GM19468 (cell line): ENCODE measurements around the gene SUN2.

ENCODE experiments used
- ATAC-seq: cut with Tn5 transposase; IDR thresholded peaks from one replicate; pipeline ENCODE4 v1.9.1; 2021; ENCODE audit warnings: mild to moderate bottlenecking, moderate library complexity, moderate number of reproducible peaks; ENCODE audit not compliant: unreplicated experiment; ENCODE audit errors: extremely low read depth

SUN2 gene

DNA sequence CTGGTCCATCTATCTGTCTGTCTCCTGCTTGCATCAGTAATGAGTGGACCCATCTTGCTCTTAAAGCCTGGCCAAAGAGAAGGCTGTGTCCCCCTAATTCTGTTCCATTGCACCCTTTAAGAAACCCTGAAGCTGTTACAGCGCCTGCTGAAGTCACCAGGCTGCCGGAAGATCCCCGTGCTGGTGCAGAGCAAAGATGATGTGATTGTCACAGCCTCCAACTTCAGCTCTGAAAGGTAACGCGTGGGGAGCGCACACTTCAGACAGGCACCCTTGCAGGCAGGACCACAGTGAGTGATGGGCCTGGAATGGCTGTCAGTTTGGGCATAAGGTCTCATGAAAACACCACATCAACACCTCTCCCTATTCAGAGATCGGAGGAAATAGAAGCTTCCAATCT, 31.6 kb downstream of the SUN2 start:
- ATAC-seq: no peak

DNA sequence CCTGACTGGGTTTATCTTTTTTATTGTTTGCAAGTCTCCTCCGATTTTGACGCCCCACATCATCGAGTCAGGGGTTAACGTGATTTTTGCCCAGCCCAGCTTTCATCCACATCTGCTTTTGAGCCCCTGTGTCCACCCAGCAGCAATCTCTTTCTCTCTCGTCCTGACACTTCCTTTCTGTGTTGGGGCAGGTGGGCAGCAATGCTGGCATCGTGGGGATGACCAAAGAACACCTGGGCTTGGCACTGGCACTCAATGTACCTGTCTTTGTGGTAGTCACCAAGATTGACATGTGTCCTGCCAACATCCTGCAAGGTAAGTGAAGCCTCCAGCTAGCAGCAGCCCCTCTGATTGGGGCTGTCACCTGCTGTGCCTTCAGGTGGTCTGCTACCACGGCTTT, 34.2 kb downstream of the SUN2 start:
- no peak for ATAC-seq

- ATAC-seq: no peak
Observed at GRCh38 chr22:38720350-38720749, 35.4 kb downstream of the SUN2 start.

DNA sequence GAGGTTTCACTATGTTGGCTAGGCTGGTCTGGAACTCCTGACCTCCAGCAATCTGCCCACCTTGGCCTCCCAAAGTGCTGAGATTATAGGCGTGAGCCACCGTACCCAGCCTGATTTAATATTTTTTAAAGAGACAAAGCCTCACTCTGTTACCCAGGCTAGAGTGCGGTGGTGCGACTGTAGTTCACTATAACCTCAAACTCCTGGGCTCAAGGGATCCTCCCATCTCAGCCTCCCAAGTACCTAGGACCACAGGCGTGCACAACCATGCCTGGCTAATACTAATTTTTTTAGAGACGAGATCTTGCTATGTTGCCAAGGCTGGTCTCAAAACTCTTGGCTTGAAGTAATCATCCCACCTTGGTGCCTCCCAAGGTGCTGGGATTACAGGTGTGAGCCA, 36.6 kb downstream of the SUN2 start:
- ATAC-seq: no peak

DNA sequence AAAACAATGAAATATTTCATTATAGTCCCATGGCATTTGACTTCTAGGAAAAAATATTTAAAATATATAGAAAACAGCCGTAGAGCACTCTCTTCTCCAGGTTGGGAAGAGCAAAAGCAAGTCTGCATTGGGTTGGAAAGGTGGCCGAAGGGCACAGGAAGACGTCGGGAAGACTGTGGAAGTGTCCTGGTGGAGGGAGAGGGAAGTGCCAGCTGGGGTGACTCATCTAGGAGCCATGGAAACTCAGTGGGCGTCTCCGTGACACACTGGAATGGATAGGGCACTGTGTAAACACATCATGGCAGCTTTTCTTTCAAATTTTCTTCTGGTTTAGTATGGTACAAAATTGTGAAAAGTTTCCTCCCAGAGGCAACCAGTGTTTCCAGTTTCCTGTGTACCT, 37.4 kb downstream of the SUN2 start:
- ATAC-seq: no peak

DNA sequence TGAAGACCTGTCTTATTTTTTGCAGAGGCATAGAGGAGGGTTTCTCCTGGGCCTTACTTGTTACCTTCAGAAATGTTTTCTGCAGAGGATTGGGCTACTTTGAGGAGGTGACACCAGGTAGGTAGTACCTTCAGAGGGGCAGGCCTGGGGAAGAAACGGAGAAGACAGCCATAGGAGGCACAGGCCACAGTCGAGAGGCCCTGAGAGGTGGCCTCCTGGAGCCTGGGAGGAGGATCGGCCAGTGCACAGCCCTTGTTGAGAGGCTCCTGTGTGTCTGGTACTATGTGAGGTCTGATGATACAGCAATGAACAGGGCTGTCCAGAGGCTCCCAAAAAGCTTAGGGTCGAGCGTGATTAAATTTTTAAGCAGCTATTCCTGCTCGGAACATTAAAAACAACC, 38.6 kb downstream of the SUN2 start:
- no peak for ATAC-seq

DNA sequence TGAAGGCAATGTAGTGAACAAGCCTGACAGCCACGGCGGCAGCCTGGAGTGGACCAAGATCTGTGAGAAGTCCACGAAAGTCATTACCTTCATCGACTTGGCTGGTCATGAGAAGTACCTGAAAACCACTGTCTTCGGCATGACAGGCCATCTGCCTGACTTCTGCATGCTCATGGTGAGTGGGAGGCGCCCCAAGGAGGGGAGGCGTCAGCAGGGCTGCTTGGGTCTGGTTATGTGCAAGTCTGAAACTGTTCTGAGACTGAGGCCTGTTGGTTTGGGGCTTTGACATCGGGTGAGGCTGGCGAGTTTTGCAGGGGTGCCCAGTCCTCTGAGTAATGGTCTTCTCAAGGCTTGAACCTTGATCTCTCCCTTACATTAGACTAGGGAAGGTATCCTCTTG, 39.0 kb downstream of the SUN2 start:
- no peak for ATAC-seq

GRCh38 chr22:38716271-38716670, 39.5 kb downstream of the SUN2 start:
- no peak for ATAC-seq

DNA sequence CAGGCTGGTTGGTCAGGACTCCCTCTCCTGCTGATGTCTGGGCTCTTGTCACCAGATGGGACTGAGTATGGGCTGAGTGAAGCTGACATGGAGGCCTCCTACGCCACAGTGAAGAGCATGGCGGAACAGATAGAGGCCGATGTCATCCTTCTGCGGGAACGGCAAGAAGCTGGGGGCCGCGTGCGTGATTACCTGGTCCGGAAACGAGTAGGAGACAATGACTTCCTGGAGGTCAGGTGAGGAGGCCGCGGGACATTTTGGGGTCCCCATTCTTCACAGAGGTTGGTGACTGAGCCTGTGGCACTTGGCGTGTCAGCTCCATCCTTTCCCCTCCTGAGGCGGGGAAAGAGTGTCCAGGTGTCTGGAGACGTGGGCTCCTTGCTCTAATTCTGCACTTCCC, 39.9 kb downstream of the SUN2 start:
- ATAC-seq: no peak

DNA sequence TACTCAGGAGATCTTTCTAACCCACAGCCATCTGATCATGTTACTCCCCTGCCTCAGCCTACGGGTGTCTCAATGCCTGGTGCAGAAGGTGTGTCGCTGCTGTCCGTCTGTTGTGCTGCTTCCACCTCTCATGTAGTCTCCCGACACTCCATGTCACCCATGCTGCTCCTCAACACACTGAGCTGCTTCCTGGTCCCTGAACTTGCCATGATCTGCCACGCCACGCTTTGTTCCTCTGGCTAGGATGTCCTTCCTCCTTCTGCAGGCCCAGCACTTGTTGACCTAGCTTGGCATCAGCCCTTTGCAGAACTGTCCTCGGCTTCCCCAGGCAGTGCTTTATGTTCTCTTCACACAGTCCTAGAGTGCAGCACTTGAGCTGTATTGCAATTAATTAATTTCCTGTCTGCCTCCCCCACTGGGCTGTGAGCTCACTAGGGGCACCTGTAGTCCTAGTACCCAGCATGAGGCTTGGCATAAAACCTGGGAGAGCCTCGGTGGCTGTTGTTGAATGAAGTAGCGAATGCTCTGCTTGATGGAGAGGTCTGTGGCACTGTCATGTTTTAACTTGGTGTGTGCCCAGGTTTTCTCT, 40.5 kb downstream of the SUN2 start:
- ATAC-seq: no peak

GRCh38 chr22:38713921-38714320, 41.9 kb downstream of the SUN2 start:
- ATAC-seq: no peak

DNA sequence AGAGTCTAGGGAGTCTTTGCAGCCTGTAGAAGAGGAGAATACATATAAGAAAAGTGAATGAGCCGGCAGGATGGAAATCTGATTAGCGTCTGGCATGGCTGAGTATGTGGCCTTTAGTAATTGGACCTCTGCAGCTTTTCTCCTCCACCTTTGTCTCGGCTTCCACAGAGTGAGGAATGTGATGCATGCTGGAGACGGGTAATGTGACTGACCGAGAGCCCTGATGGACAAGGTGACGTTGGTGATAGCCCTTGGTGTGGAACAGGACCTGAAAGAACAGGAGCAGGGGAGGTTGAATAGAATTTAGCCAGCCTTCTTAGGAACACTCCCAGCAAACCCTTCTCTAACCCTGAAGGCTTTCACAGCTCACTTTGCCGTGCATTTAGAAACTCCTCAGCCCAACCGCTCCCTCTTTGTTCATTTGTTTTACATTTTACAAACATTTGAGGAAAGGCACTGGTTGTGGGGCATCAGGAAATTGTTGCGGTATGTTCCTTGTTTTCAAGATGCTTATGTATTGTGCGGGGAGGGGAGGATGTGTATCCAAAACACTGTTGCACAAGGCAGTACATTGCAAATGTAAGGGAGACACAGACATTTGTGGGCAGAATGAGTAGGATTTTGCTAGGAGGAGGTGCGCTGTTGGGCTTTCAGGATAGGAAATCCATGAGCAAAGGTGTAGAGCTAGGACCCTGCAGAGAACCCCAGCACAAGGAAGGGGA, 43.2 kb downstream of the SUN2 start:
- ATAC-seq: no peak

GRCh38 chr22:38710866-38711265, 44.9 kb downstream of the SUN2 start:
- ATAC-seq: no peak

GRCh38 chr22:38710351-38710750, 45.4 kb downstream of the SUN2 start:
- ATAC-seq: no peak

GRCh38 chr22:38709306-38709705, 46.5 kb downstream of the SUN2 start:
- ATAC-seq: no peak

GRCh38 chr22:38707984-38708383, 47.8 kb downstream of the SUN2 start:
- no peak for ATAC-seq

DNA sequence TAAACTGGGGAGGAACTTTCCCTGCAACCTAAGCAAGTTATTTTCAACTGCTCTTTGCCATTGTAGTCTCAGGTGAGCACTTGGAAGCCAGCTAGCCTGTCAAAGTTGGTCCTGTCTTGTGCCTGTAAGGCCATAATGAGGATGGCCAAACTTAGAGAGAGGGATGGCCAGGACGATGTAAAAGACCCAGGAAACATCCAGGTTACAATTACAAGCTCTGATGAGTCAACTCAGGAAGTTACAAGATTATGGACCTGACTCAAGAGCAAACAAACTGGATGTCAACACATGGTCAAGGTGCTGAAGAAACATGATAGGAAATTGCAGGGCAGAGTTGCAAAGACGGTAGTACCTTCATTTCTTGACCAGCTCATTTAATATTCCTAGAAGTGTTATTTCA, 48.5 kb downstream of the SUN2 start:
- no peak for ATAC-seq

DNA sequence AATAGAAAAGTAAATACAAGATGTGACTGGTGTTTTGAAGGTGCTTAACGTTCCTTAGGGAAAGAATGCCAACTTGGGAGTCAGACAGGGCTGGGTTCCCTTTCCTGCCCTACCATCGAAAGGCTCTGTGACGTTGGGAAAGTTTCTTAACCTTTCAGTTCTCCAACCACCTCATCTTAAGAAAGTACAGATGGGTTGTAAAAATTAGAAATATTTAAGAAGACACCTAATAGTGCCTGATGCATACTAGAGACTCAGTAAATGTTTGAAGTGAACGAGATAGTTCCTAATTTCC, 49.0 kb downstream of the SUN2 start:
- no peak for ATAC-seq

GRCh38 chr22:38706101-38706900, 49.5 kb downstream of the SUN2 start:
- ATAC-seq: no peak

GRCh38 chr22:38705235-38706100, 50.3 kb downstream of the SUN2 start, which contains the start of gene GTPBP1:
Gene GTPBP1, plus strand, starts transcription at chr22:38705944. Its CDS starts 12 bp downstream, at chr22:38705956.
- peak; percentile 49 for ATAC-seq
